CD4-positive, alpha-beta T cell (primary cell): ENCODE results near the gene SUPT5H. TPM values are rescaled to one million over a fixed set of nuclear protein-coding genes. Genes with fewer than 3 reads are reported as not detected.

Experiments used
- ATAC-seq: fragments of 200-7000 bp; cut with Tn5 transposase; one replicate; pipeline ENCODE4 v1.10.0; 2022; ENCODE audit warnings: mild to moderate bottlenecking; ENCODE audit not compliant: poor library complexity
- CTCF ChIA-PET: fragments of 350-600 bp; sonication (Branson Sonifier 250); formaldehyde crosslinking; loops from one replicate; lab custom pipeline; 2021; ENCODE audit warnings: antibody characterized with exemption, inconsistent platforms; lab: Charles Lee
- POLR2A ChIA-PET: fragments of 350-600 bp; sonication (Branson Sonifier 250); formaldehyde crosslinking; loops from one replicate; lab custom pipeline; 2021; ENCODE audit warnings: antibody characterized with exemption, inconsistent platforms; lab: Charles Lee
- DNase-seq, 14 experiments: peaks; one replicate each; pipeline ENCODE4 v3.0.0-alpha.2; 2013 to 2020; ENCODE audit warnings: mixed read lengths in 2 of 14
- H3K27ac ChIP-seq, 2 donors: one replicate each; pipeline versions ENCODE4 v1.5.1 to v1.7.0; 2013; ENCODE audit warnings: low read length in 2 of 2, low read depth in 1 of 2, mild to moderate bottlenecking in 1 of 2
- H3K27me3 ChIP-seq, 2 experiments: 1 replicate in 1 of 2; 2 replicates in 1 of 2; pipeline versions ENCODE4 v1.6.1 to v1.7.0; 2013; ENCODE audit warnings: low read length in 2 of 2, control low read depth in 1 of 2, mild to moderate bottlenecking in 1 of 2, moderate library complexity in 1 of 2; ENCODE audit not compliant: insufficient read depth in 2 of 2, control insufficient read depth in 1 of 2
- H3K36me3 ChIP-seq: one replicate; pipeline ENCODE4 v1.6.1; 2013; ENCODE audit warnings: low read length, control low read depth; ENCODE audit not compliant: insufficient read depth
- H3K4me1 ChIP-seq: one replicate; pipeline ENCODE4 v1.6.1; 2013; ENCODE audit warnings: low read length, control low read depth; ENCODE audit not compliant: insufficient read depth
- H3K4me3 ChIP-seq: one replicate; pipeline ENCODE4 v1.5.1; 2013; ENCODE audit warnings: mild to moderate bottlenecking, low read length, moderate library complexity
- H3K9me3 ChIP-seq, 2 experiments: 1 replicate in 1 of 2; 2 replicates in 1 of 2; pipeline versions ENCODE4 v1.6.1 to v1.7.0; 2013; ENCODE audit warnings: low read length in 2 of 2, mild to moderate bottlenecking in 2 of 2, control low read depth in 1 of 2, moderate library complexity in 1 of 2; ENCODE audit not compliant: control insufficient read depth in 1 of 2, insufficient read depth in 1 of 2
- H3K27ac Mint-ChIP-seq: one replicate; pipeline ENCODE4 v1.8.0; 2020; ENCODE audit warnings: mixed read lengths
- H3K27me3 Mint-ChIP-seq: one replicate; pipeline ENCODE4 v1.8.0; 2021; ENCODE audit warnings: mixed read lengths
- H3K36me3 Mint-ChIP-seq: one replicate; pipeline ENCODE4 v1.8.0; 2021; ENCODE audit warnings: low read depth, mixed read lengths
- H3K4me1 Mint-ChIP-seq: one replicate; pipeline ENCODE4 v1.8.0; 2021; ENCODE audit warnings: low read depth, mixed read lengths
- H3K4me3 Mint-ChIP-seq: one replicate; pipeline ENCODE4 v1.8.0; 2020; ENCODE audit warnings: mild to moderate bottlenecking, mixed read lengths
- H3K9me3 Mint-ChIP-seq: one replicate; pipeline ENCODE4 v1.8.0; 2020; ENCODE audit warnings: mixed read lengths
- CTCF ChIP-seq: fragments of 200-600 bp; IDR thresholded peaks from one replicate; pipeline ENCODE4 v1.8.0; 2022; ENCODE audit warnings: antibody characterized with exemption, mild to moderate bottlenecking
- intact Hi-C, 2 experiments: fragments of 100-400 bp; cut with DNase I in 1 of 2; cut with micrococcal nuclease in 1 of 2; formaldehyde crosslinking; loops; one replicate each; pipeline versions ENCODE4 v1.15.1 to v1.9.0; 2023 to 2025; cut with DNase I, micrococcal nuclease
- total RNA-seq, 174 experiments: library from RNA in 2 of 174; stranded (reverse) in 2 of 174; gene quantifications; one replicate each; pipeline ENCODE4 v1.2.3 and lab custom pipeline; 2021 to 2026

SUPT5H gene
- total RNA-seq, 2 experiments from 2014 or later = 322 to 333 TPM

GRCh38 chr19:39496063-39496462 is 50.7 kb downstream of the SUPT5H start:
- Histone ChIP-seq H3K27me3 (peaks cover 30 to 33% of the 10 kb centered on the region in 2 experiments), H3K9me3 (peaks cover 0 to 8% of the 10 kb centered on the region in 2 experiments), H3K4me1 (peaks cover 20% of the 10 kb centered on the region), H3K36me3 (peaks cover 4% of the 10 kb centered on the region), H3K4me3 (no peak overlapping the region), H3K27ac (no peak overlapping the region)
- H3K27ac Mint-ChIP-seq = no peak overlapping the region
- ATAC-seq (no peak), DNase-seq (no peak)
- no peak for TF ChIP-seq CTCF
- ChIA-PET CTCF (no interaction called here), POLR2A (interaction anchor here (1.3 kb wide), 1 partner anchor 16 kb away, joined by 4 read pairs; the partner anchor contains the start of gene TIMM50)
- H3K27me3 Mint-ChIP-seq = peaks cover 37% of the 10 kb centered on the region
- H3K36me3 Mint-ChIP-seq = peaks cover 9% of the 10 kb centered on the region
- peaks cover 16% of the 10 kb centered on the region for H3K4me1 Mint-ChIP-seq
- no peaks in the 10 kb centered on the region for H3K9me3 Mint-ChIP-seq
- no peak overlapping the region for H3K4me3 Mint-ChIP-seq
- intact Hi-C loops = no loop called here

GRCh38 chr19:39497701-39497995 is 52.3 kb downstream of the SUPT5H start:
- H3K27ac Mint-ChIP-seq = no peak overlapping the region
- H3K9me3 Mint-ChIP-seq = no peaks in the 10 kb centered on the region
- ChIA-PET POLR2A (interaction anchor here (0.8 to 1.1 kb wide), 2 partner anchors 17 kb away, joined by 3 to 5 read pairs; partner anchors contain the start of gene TIMM50), CTCF (interaction anchor here (1.0 to 1.8 kb wide), 3 partner anchors 24 to 174 kb away, joined by 4 to 8 read pairs (median 4); partner anchors contain the start of gene EID2B)
- no peak overlapping the region for H3K4me3 Mint-ChIP-seq
- ATAC-seq = no peak
- no peaks in the 10 kb centered on the region for H3K36me3 ChIP-seq
- peaks cover 30 to 45% of the 10 kb centered on the region in 2 experiments for H3K27me3 ChIP-seq
- H3K27ac ChIP-seq = no peak overlapping the region
- no peak overlapping the region for H3K4me3 ChIP-seq
- peaks cover 24% of the 10 kb centered on the region for H3K4me1 ChIP-seq
- H3K4me1 Mint-ChIP-seq = peaks cover 16% of the 10 kb centered on the region
- intact Hi-C loops = no loop called here
- peaks cover 0 to 14% of the 10 kb centered on the region in 2 experiments for H3K9me3 ChIP-seq
- peaks cover 44% of the 10 kb centered on the region for H3K27me3 Mint-ChIP-seq
- peak; percentile 21 for TF ChIP-seq CTCF
- peaks cover 4% of the 10 kb centered on the region for H3K36me3 Mint-ChIP-seq
- no peak for DNase-seq

GRCh38 chr19:39497996-39498797 is 52.8 kb downstream of the SUPT5H start:
- ChIA-PET POLR2A (interaction anchor here (0.8 to 1.1 kb wide), 2 partner anchors 16 to 18 kb away, joined by 3 to 5 read pairs; partner anchors contain the start of gene TIMM50), CTCF (interaction anchor here (1.0 to 1.8 kb wide), 3 partner anchors 24 to 174 kb away, joined by 4 to 8 read pairs (median 4); partner anchors contain the start of gene EID2B)
- Mint-ChIP-seq H3K27me3 (peaks cover 48% of the 10 kb centered on the region), H3K4me3 (peak overlapping the region; percentile 31), H3K36me3 (no peaks in the 10 kb centered on the region), H3K27ac (no peak overlapping the region), H3K4me1 (peaks cover 19% of the 10 kb centered on the region), H3K9me3 (no peaks in the 10 kb centered on the region)
- intact Hi-C loops = no loop called here
- no peaks in the 10 kb centered on the region for H3K36me3 ChIP-seq
- peak in 3 of 14 experiments; percentile 43 to 57 (median 47) for DNase-seq
- H3K4me1 ChIP-seq = peaks cover 28% of the 10 kb centered on the region
- H3K27me3 ChIP-seq = peaks cover 30 to 47% of the 10 kb centered on the region in 2 experiments
- TF ChIP-seq CTCF = peak; percentile 3
- peaks cover 0 to 15% of the 10 kb centered on the region in 2 experiments for H3K9me3 ChIP-seq
- ATAC-seq = peak; percentile 45
- H3K27ac ChIP-seq = no peak overlapping the region
- H3K4me3 ChIP-seq = peak overlapping the region; percentile 10
